DMS 273 treated with DMSO at 0.1 percent for 48 hours (cell line): ENCODE results near the gene MEFV.
"Not testable (repeated sequence)": the region's sequence is repeated elsewhere in the genome, so short reads cannot be mapped to it uniquely, and the experiment has no call there.

Source experiments
- DNase-seq: peaks from one replicate; lab custom pipeline; 2025; lab: John Stamatoyannopoulos, UW

MEFV gene

GRCh38 chr16:3256146-3256865 lies at the start of gene MEFV:
MEFV (minus strand) TSS chr16:3256633; CDS start chr16:3256587, 46 bp downstream.
- no peak for DNase-seq

- no peak for DNase-seq
Observed at GRCh38 chr16:3306078-3306477, 49.6 kb upstream of the MEFV start.

GRCh38 chr16:3305109-3306068 lies 49.0 kb upstream of the MEFV start, which contains the start of the genes TIGD7 and ZNF75A:
TIGD7 (minus strand) TSS chr16:3305430; CDS start chr16:3300614, 4,816 bp downstream.
ZNF75A (plus strand) TSS chr16:3305497; CDS start chr16:3308429, 2,932 bp downstream.
- DNase-seq: peak; percentile 78

GRCh38 chr16:3304370-3304769 lies 47.9 kb upstream of the MEFV start:
- DNase-seq: no peak

- DNase-seq: no peak
Observed at GRCh38 chr16:3295783-3296182, 39.4 kb upstream of the MEFV start.

GRCh38 chr16:3295209-3295608 lies 38.8 kb upstream of the MEFV start:
- DNase-seq: no peak

- no peak for DNase-seq
Observed at GRCh38 chr16:3292604-3293003, 36.2 kb upstream of the MEFV start.

GRCh38 chr16:3289998-3290673 lies 33.7 kb upstream of the MEFV start:
- no peak for DNase-seq

GRCh38 chr16:3285131-3285530 lies 28.7 kb upstream of the MEFV start:
- no peak for DNase-seq

- DNase-seq: no peak
Observed at GRCh38 chr16:3283543-3284447, 27.4 kb upstream of the MEFV start.

- DNase-seq: peak; percentile 97
Observed at GRCh38 chr16:3282730-3283542, 26.5 kb upstream of the MEFV start, which contains the start of gene ZNF263. ZNF263 (plus strand) TSS chr16:3283491; CDS start chr16:3283819, 328 bp downstream.

GRCh38 chr16:3282103-3282729 lies 25.8 kb upstream of the MEFV start:
- DNase-seq: peak; percentile 83

GRCh38 chr16:3281222-3281820 lies 24.9 kb upstream of the MEFV start:
- no peak for DNase-seq

- no peak for DNase-seq
Observed at GRCh38 chr16:3276679-3277078, 20.2 kb upstream of the MEFV start.

GRCh38 chr16:3274947-3275346 lies 18.5 kb upstream of the MEFV start:
- no peak for DNase-seq

- DNase-seq: peak; percentile 6
Observed at GRCh38 chr16:3274490-3274889, 18.1 kb upstream of the MEFV start.

- not testable (repeated sequence) for DNase-seq
Observed at GRCh38 chr16:3271281-3271680, 14.8 kb upstream of the MEFV start.

- not testable (repeated sequence) for DNase-seq
Observed at GRCh38 chr16:3270718-3271117, 14.3 kb upstream of the MEFV start.

GRCh38 chr16:3268294-3268693 lies 11.9 kb upstream of the MEFV start:
- DNase-seq: no peak
